NCI-H2227 (cell line): ENCODE data around the gene CMTM2.
"Not testable (repeated sequence)": the region's sequence is repeated elsewhere in the genome, so short reads cannot be mapped to it uniquely, and the experiment has no call there.

Experiments
- DNase-seq: peaks from one replicate; lab custom pipeline; 2025; ENCODE audit not compliant: unreplicated experiment; lab: John Stamatoyannopoulos, UW

CMTM2 gene

GRCh38 chr16:66605177-66605978 lies 26.1 kb downstream of the CMTM2 start:
- peak; percentile 34 for DNase-seq

GRCh38 chr16:66605979-66606751 lies 26.9 kb downstream of the CMTM2 start:
- DNase-seq, result no peak

GRCh38 chr16:66608241-66609138 lies 29.2 kb downstream of the CMTM2 start:
- DNase-seq, result peak; percentile 78

GRCh38 chr16:66609139-66609510 lies 29.9 kb downstream of the CMTM2 start:
- DNase-seq, result no peak

- no peak for DNase-seq
Measured at GRCh38 chr16:66610111-66610820, 31.0 kb downstream of the CMTM2 start.

GRCh38 chr16:66611911-66612310 lies 32.6 kb downstream of the CMTM2 start:
- not testable (repeated sequence) for DNase-seq

GRCh38 chr16:66612422-66612821 lies 33.2 kb downstream of the CMTM2 start:
- no peak for DNase-seq

- no peak for DNase-seq
Measured at GRCh38 chr16:66614161-66614802, 35.0 kb downstream of the CMTM2 start.

GRCh38 chr16:66616169-66616568 lies 36.9 kb downstream of the CMTM2 start:
- no peak for DNase-seq

- DNase-seq, result no peak
Measured at GRCh38 chr16:66616592-66616991, 37.3 kb downstream of the CMTM2 start.

- DNase-seq, result no peak
Measured at GRCh38 chr16:66617010-66617434, 37.8 kb downstream of the CMTM2 start.

- no peak for DNase-seq
Measured at GRCh38 chr16:66617728-66618127, 38.5 kb downstream of the CMTM2 start.

- no peak for DNase-seq
Measured at GRCh38 chr16:66618588-66619375, 39.5 kb downstream of the CMTM2 start.

GRCh38 chr16:66619534-66620428 lies 40.5 kb downstream of the CMTM2 start:
- DNase-seq, result no peak

- DNase-seq, result no peak
Measured at GRCh38 chr16:66620429-66620795, 41.1 kb downstream of the CMTM2 start.

GRCh38 chr16:66621973-66622372 lies 42.7 kb downstream of the CMTM2 start:
- no peak for DNase-seq

GRCh38 chr16:66622863-66623262 lies 43.6 kb downstream of the CMTM2 start:
- DNase-seq, result no peak

GRCh38 chr16:66623755-66624154 lies 44.5 kb downstream of the CMTM2 start:
- no peak for DNase-seq
